ENCODE results near the gene MAP4. TPM values are rescaled to one million over a fixed set of nuclear protein-coding genes. Genes with fewer than 3 reads are reported as not detected.
A peak's percentile ranks its signal among the peaks of the same experiment; 100 is the strongest.

MAP4 gene
- total and polyA plus RNA-seq, 2 of the 13 experiments (the other 11 are each of a cell fraction or from before 2014, with no cell fraction given) = 33.1 to 38.7 TPM

DNA sequence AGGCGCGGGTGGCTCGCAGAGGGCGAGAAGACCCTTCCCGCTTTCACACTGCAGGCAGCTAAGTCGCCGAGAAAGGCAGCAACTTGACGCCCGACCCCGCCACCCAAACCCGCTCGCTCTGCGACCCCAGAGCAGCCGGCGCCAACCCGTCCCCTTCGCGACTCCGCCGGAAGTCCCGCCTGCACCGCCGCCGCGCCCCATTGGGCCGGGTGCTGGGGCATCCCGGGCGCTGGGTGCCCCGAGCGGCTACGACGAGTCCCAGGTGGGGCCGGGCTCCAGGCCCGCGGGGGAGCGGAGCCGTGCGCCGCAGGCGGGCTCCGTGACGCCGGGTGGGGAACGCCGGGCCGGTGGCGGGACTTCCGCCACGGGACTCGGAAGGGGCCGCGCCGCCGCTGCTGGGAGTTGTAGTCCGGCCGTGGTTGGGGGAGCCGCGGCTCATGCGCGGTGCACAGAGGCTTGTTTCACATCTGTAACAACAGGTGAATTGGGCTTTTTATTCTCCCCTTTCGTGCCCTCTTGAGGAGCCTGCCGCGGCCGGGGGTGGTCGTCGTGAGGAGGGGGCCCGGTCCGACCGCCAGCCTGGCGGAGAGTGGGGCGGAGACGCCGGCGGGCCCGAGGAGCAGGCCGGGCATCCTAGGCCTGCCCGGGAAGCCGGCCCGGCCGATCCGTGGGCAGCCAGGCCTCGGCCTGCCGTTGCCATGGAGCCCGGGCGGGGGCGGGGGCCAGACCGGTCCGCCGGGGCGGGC is 213.3 kb downstream of the MAP4 start, which contains the start of gene DHX30 (continued):
- TF ChIP-seq, protein P1, sequence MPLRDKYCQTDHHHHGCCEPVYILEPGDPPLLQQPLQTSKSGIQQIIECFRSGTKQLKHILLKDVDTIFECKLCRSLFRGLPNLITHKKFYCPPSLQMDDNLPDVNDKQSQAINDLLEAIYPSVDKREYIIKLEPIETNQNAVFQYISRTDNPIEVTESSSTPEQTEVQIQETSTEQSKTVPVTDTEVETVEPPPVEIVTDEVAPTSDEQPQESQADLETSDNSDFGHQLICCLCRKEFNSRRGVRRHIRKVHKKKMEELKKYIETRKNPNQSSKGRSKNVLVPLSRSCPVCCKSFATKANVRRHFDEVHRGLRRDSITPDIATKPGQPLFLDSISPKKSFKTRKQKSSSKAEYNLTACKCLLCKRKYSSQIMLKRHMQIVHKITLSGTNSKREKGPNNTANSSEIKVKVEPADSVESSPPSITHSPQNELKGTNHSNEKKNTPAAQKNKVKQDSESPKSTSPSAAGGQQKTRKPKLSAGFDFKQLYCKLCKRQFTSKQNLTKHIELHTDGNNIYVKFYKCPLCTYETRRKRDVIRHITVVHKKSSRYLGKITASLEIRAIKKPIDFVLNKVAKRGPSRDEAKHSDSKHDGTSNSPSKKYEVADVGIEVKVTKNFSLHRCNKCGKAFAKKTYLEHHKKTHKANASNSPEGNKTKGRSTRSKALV (CRISPR knock-in tag; IDR thresholded peaks at IDR 0.05) = no peak
- TF ChIP-seq, protein P2, sequence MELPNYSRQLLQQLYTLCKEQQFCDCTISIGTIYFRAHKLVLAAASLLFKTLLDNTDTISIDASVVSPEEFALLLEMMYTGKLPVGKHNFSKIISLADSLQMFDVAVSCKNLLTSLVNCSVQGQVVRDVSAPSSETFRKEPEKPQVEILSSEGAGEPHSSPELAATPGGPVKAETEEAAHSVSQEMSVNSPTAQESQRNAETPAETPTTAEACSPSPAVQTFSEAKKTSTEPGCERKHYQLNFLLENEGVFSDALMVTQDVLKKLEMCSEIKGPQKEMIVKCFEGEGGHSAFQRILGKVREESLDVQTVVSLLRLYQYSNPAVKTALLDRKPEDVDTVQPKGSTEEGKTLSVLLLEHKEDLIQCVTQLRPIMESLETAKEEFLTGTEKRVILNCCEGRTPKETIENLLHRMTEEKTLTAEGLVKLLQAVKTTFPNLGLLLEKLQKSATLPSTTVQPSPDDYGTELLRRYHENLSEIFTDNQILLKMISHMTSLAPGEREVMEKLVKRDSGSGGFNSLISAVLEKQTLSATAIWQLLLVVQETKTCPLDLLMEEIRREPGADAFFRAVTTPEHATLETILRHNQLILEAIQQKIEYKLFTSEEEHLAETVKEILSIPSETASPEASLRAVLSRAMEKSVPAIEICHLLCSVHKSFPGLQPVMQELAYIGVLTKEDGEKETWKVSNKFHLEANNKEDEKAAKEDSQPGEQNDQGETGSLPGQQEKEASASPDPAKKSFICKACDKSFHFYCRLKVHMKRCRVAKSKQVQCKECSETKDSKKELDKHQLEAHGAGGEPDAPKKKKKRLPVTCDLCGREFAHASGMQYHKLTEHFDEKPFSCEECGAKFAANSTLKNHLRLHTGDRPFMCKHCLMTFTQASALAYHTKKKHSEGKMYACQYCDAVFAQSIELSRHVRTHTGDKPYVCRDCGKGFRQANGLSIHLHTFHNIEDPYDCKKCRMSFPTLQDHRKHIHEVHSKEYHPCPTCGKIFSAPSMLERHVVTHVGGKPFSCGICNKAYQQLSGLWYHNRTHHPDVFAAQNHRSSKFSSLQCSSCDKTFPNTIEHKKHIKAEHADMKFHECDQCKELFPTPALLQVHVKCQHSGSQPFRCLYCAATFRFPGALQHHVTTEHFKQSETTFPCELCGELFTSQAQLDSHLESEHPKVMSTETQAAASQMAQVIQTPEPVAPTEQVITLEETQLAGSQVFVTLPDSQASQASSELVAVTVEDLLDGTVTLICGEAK (IDR thresholded peaks at IDR 0.05) = no peak
- TF ChIP-seq, protein P2 (CRISPR knock-in tag; IDR thresholded peaks at IDR 0.05) = peak; percentile 29; the same call in 1 of the 2 replicates
- TF ChIP-seq ZFY (CRISPR knock-in tag; IDR thresholded peaks at IDR 0.05) = peak; percentile 100
- no peak for TF ChIP-seq RFXANK (CRISPR knock-in tag; IDR thresholded peaks at IDR 0.05)
- TF ChIP-seq, protein P3, sequence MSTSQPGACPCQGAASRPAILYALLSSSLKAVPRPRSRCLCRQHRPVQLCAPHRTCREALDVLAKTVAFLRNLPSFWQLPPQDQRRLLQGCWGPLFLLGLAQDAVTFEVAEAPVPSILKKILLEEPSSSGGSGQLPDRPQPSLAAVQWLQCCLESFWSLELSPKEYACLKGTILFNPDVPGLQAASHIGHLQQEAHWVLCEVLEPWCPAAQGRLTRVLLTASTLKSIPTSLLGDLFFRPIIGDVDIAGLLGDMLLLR (CRISPR knock-in tag; IDR thresholded peaks at IDR 0.05) = peak; percentile 49; the same call in 1 of the 2 replicates
- TF ChIP-seq, protein P4, sequence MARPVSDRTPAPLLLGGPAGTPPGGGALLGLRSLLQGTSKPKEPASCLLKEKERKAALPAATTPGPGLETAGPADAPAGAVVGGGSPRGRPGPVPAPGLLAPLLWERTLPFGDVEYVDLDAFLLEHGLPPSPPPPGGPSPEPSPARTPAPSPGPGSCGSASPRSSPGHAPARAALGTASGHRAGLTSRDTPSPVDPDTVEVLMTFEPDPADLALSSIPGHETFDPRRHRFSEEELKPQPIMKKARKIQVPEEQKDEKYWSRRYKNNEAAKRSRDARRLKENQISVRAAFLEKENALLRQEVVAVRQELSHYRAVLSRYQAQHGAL (CRISPR knock-in tag; IDR thresholded peaks at IDR 0.05; ENCODE audit: not compliant biosample characterization) = peak; percentile 28
- TF ChIP-seq, protein P5, sequence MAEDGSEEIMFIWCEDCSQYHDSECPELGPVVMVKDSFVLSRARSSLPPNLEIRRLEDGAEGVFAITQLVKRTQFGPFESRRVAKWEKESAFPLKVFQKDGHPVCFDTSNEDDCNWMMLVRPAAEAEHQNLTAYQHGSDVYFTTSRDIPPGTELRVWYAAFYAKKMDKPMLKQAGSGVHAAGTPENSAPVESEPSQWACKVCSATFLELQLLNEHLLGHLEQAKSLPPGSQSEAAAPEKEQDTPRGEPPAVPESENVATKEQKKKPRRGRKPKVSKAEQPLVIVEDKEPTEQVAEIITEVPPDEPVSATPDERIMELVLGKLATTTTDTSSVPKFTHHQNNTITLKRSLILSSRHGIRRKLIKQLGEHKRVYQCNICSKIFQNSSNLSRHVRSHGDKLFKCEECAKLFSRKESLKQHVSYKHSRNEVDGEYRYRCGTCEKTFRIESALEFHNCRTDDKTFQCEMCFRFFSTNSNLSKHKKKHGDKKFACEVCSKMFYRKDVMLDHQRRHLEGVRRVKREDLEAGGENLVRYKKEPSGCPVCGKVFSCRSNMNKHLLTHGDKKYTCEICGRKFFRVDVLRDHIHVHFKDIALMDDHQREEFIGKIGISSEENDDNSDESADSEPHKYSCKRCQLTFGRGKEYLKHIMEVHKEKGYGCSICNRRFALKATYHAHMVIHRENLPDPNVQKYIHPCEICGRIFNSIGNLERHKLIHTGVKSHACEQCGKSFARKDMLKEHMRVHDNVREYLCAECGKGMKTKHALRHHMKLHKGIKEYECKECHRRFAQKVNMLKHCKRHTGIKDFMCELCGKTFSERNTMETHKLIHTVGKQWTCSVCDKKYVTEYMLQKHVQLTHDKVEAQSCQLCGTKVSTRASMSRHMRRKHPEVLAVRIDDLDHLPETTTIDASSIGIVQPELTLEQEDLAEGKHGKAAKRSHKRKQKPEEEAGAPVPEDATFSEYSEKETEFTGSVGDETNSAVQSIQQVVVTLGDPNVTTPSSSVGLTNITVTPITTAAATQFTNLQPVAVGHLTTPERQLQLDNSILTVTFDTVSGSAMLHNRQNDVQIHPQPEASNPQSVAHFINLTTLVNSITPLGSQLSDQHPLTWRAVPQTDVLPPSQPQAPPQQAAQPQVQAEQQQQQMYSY (CRISPR knock-in tag; IDR thresholded peaks at IDR 0.05) = no peak; the same call in 1 of the 2 replicates
- TF ChIP-seq MXD3 (CRISPR knock-in tag; IDR thresholded peaks at IDR 0.05) = no peak; the same call in 1 of the 2 replicates
- TF ChIP-seq BCL6 (CRISPR knock-in tag; IDR thresholded peaks at IDR 0.05) = no peak
- TF ChIP-seq CHD2 (IDR thresholded peaks at IDR 0.05; ENCODE audit: low read depth, low read length) = no peak
